SK-N-SH treated with all-trans-retinoic acid at 6 μM for 48 hours (cell line): ENCODE measurements around the gene NAV3.

ENCODE experiments used
- ATAC-seq: fragments of 200-7000 bp; cut with Tn5 transposase; 3 replicates; pipeline ENCODE4 v1.9.1; 2020; ENCODE audit warnings: mild to moderate bottlenecking, moderate library complexity
- ARNTL ChIP-seq: fragments of 450-650 bp; formaldehyde crosslinking; IDR thresholded peaks from 2 replicates; pipeline ENCODE4 v1.5.0; 2020; ENCODE audit warnings: low read depth, mild to moderate bottlenecking, moderate library complexity, borderline replicate concordance
- BACH2 ChIP-seq: fragments of 250-450 bp; sonication (Bioruptor Pico); IDR thresholded peaks from 2 replicates; pipeline ENCODE4 v1.9.0; 2021; ENCODE audit warnings: mild to moderate bottlenecking, borderline replicate concordance
- CREB5 ChIP-seq: fragments of 250-450 bp; sonication (Bioruptor Pico); IDR thresholded peaks from 2 replicates; pipeline ENCODE4 v1.5.1; 2020; ENCODE audit warnings: low read depth, mild to moderate bottlenecking, moderate library complexity
- CSDC2 ChIP-seq: fragments of 250-450 bp; sonication (Bioruptor Pico); IDR thresholded peaks from 2 replicates; pipeline ENCODE4 v1.5.0; 2020; ENCODE audit warnings: mild to moderate bottlenecking, moderate library complexity
- ESRRG ChIP-seq: fragments of 250-450 bp; sonication (Bioruptor Pico); IDR thresholded peaks from 2 replicates; pipeline ENCODE4 v1.6.1; 2021; ENCODE audit warnings: mild to moderate bottlenecking
- GLIS3 ChIP-seq: fragments of 250-450 bp; sonication (Bioruptor Pico); IDR thresholded peaks from 2 replicates; pipeline ENCODE4 v1.5.0; 2020; ENCODE audit warnings: mild to moderate bottlenecking, moderate library complexity
- ISL1 ChIP-seq: fragments of 250-450 bp; sonication (Bioruptor Pico); IDR thresholded peaks from 2 replicates; pipeline ENCODE4 v2.1.2; 2022; ENCODE audit warnings: mild to moderate bottlenecking, moderate library complexity
- OSR1 ChIP-seq: fragments of 250-450 bp; sonication (Bioruptor Pico); IDR thresholded peaks from 2 replicates; pipeline ENCODE4 v1.8.0; 2022; ENCODE audit warnings: moderate library complexity, mild to moderate bottlenecking, inconsistent platforms
- PATZ1 ChIP-seq: fragments of 250-450 bp; sonication (Bioruptor Pico); IDR thresholded peaks from 2 replicates; pipeline ENCODE4 v1.8.0; 2020; ENCODE audit warnings: mild to moderate bottlenecking, moderate library complexity, borderline replicate concordance
- POU6F1 ChIP-seq: fragments of 250-450 bp; sonication (Bioruptor Pico); IDR thresholded peaks from 2 replicates; pipeline ENCODE4 v1.8.0; 2021; ENCODE audit warnings: low read depth, mild to moderate bottlenecking, moderate library complexity, borderline replicate concordance
- PPARA ChIP-seq: fragments of 250-450 bp; sonication (Bioruptor Pico); IDR thresholded peaks from 2 replicates; pipeline ENCODE4 v1.5.0; 2020; ENCODE audit warnings: mild to moderate bottlenecking, borderline replicate concordance
- RARB ChIP-seq: fragments of 250-450 bp; sonication (Bioruptor Pico); IDR thresholded peaks from 2 replicates; pipeline ENCODE4 v1.8.0; 2021; ENCODE audit warnings: mild to moderate bottlenecking, moderate library complexity
- SNAI2 ChIP-seq: fragments of 250-450 bp; sonication (Bioruptor Pico); IDR thresholded peaks from 2 replicates; pipeline ENCODE4 v1.5.0; 2020; ENCODE audit warnings: mild to moderate bottlenecking, moderate library complexity
- TCF4 ChIP-seq: fragments of 250-450 bp; sonication (Bioruptor Pico); IDR thresholded peaks from 2 replicates; pipeline ENCODE4 v1.8.0; 2021; ENCODE audit warnings: mild to moderate bottlenecking, moderate library complexity, borderline replicate concordance
- TOX ChIP-seq: fragments of 250-450 bp; sonication (Bioruptor Pico); IDR thresholded peaks from 2 replicates; pipeline ENCODE4 v1.8.0; 2021; ENCODE audit warnings: mild to moderate bottlenecking, moderate library complexity, borderline replicate concordance
- TSHZ2 ChIP-seq: fragments of 250-450 bp; sonication (Bioruptor Pico); IDR thresholded peaks from 2 replicates; pipeline ENCODE4 v1.5.0; 2020; ENCODE audit warnings: mild to moderate bottlenecking, moderate library complexity
- ZC3H10 ChIP-seq: fragments of 250-450 bp; sonication (Bioruptor Pico); IDR thresholded peaks from 2 replicates; pipeline ENCODE4 v1.5.1; 2021; ENCODE audit warnings: mild to moderate bottlenecking, moderate library complexity
- ZFP3 ChIP-seq: fragments of 250-450 bp; sonication (Bioruptor Pico); IDR thresholded peaks from 2 replicates; pipeline ENCODE4 v1.5.0; 2020; ENCODE audit warnings: mild to moderate bottlenecking, moderate library complexity
- ZFP30 ChIP-seq: fragments of 450-650 bp; formaldehyde crosslinking; IDR thresholded peaks from 2 replicates; pipeline ENCODE4 v1.5.0; 2022; ENCODE audit warnings: mild to moderate bottlenecking, moderate library complexity
- ZNF565 ChIP-seq: fragments of 450-650 bp; formaldehyde crosslinking; conservative IDR thresholded peaks from 2 replicates; pipeline ENCODE4 v1.5.0; 2020; ENCODE audit warnings: low read depth, mild to moderate bottlenecking, moderate library complexity
- ZNF70 ChIP-seq: fragments of 450-650 bp; formaldehyde crosslinking; IDR thresholded peaks from 2 replicates; pipeline ENCODE4 v1.5.0; 2020; ENCODE audit warnings: mild to moderate bottlenecking, moderate library complexity
- ZNF8 ChIP-seq: fragments of 450-650 bp; formaldehyde crosslinking; IDR thresholded peaks from 2 replicates; pipeline ENCODE4 v1.5.0; 2020; ENCODE audit warnings: mild to moderate bottlenecking, moderate library complexity
- TF ChIP-seq, protein P1 (sequence below): fragments of 250-450 bp; sonication (Bioruptor Pico); IDR thresholded peaks from 2 replicates; pipeline ENCODE4 v1.5.1; 2021; ENCODE audit warnings: mild to moderate bottlenecking, moderate library complexity

NAV3 gene

DNA sequence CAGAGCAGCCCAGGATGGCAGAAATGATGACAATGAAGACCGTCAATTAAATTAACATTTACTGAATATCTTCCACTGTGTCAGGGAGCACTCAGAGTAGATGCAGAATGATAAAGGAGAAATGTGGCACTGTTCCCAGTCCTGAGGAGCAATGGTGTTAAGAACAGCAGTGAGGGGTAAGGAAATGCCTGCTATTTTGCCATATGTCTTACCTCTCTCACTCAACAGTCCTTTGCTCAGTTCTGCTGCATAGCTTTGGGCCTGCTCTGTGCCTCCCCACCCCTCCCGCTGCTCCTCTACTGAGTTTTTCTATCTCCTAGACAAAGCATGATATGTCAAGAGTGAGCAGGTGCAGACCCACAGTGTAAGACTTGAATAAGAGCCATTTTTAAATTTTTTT is 318.8 kb downstream of the NAV3 start:
- TF ChIP-seq ZC3H10 (CRISPR knock-in tag) (0 out of 2 replicates have a peak, but pooled peaks have one; percentile 19), ZFP3 (CRISPR knock-in tag) (no peak), ZNF565 (CRISPR knock-in tag) (no peak), TOX (CRISPR knock-in tag) (no peak), CSDC2 (no peak), ESRRG (CRISPR knock-in tag) (0 out of 2 replicates have a peak, but pooled peaks have one; percentile 40), POU6F1 (CRISPR knock-in tag) (peak; percentile 68; the same call in 1 of the 2 replicates), ISL1 (CRISPR knock-in tag) (peak; percentile 97)
- ATAC-seq: peak; percentile 95

- TF ChIP-seq CSDC2 (no peak), BACH2 (CRISPR knock-in tag) (no peak), CREB5 (no peak), ZNF8 (no peak), ZFP30 (CRISPR knock-in tag) (no peak), ARNTL (no peak), TSHZ2 (CRISPR knock-in tag) (no peak), ZNF70 (CRISPR knock-in tag) (no peak), PATZ1 (CRISPR knock-in tag) (no peak), RARB (CRISPR knock-in tag) (no peak), ISL1 (CRISPR knock-in tag) (no peak), TCF4 (no peak)
- TF ChIP-seq, protein P1, sequence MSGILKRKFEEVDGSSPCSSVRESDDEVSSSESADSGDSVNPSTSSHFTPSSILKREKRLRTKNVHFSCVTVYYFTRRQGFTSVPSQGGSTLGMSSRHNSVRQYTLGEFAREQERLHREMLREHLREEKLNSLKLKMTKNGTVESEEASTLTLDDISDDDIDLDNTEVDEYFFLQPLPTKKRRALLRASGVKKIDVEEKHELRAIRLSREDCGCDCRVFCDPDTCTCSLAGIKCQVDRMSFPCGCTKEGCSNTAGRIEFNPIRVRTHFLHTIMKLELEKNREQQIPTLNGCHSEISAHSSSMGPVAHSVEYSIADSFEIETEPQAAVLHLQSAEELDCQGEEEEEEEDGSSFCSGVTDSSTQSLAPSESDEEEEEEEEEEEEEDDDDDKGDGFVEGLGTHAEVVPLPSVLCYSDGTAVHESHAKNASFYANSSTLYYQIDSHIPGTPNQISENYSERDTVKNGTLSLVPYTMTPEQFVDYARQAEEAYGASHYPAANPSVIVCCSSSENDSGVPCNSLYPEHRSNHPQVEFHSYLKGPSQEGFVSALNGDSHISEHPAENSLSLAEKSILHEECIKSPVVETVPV (CRISPR knock-in tag): no peak
- no peak for ATAC-seq
Measured at GRCh38 chr12:78155546-78155945, 324.9 kb downstream of the NAV3 start.

- ATAC-seq: no peak
- no peak for TF ChIP-seq SNAI2
- no peak for TF ChIP-seq ZFP30 (CRISPR knock-in tag)
- no peak for TF ChIP-seq ZC3H10 (CRISPR knock-in tag)
- no peak for TF ChIP-seq ESRRG (CRISPR knock-in tag)
- TF ChIP-seq CREB5: no peak
- TF ChIP-seq, protein P1 (CRISPR knock-in tag): no peak
- no peak for TF ChIP-seq ZNF8
- TF ChIP-seq CSDC2: no peak
- no peak for TF ChIP-seq OSR1 (CRISPR knock-in tag)
- TF ChIP-seq RARB (CRISPR knock-in tag): no peak
- TF ChIP-seq GLIS3 (CRISPR knock-in tag): no peak
- TF ChIP-seq PPARA (CRISPR knock-in tag): no peak
- TF ChIP-seq ZNF70 (CRISPR knock-in tag): no peak
- no peak for TF ChIP-seq ISL1 (CRISPR knock-in tag)
- no peak for TF ChIP-seq ZFP3 (CRISPR knock-in tag)
- no peak for TF ChIP-seq BACH2 (CRISPR knock-in tag)
- TF ChIP-seq, all 23 proteins: peak for 0
Measured at GRCh38 chr12:78156751-78157150, 326.1 kb downstream of the NAV3 start.
